B cell (primary cell): ENCODE measurements around the gene THSD7B.

ENCODE experiments used
- CTCF ChIP-seq: fragments of 200-600 bp; IDR thresholded peaks from one replicate; pipeline ENCODE4 v1.8.0; 2022; ENCODE audit warnings: antibody characterized with exemption, mild to moderate bottlenecking
- EZH2 ChIP-seq: IDR thresholded peaks from 2 replicates; pipeline ENCODE4 v1.6.1; 2012; ENCODE audit warnings: borderline replicate concordance, low read depth, mild to moderate bottlenecking, moderate library complexity, low read length; ENCODE audit not compliant: insufficient read depth, poor library complexity, severe bottlenecking

- TF ChIP-seq CTCF (no peak), EZH2 (no peak)
These were observed 13.9 kb upstream of the THSD7B start for GRCh38 chr2:136751406-136751805.
